ENCODE results near the gene CNTFR.

Gene CNTFR

DNA sequence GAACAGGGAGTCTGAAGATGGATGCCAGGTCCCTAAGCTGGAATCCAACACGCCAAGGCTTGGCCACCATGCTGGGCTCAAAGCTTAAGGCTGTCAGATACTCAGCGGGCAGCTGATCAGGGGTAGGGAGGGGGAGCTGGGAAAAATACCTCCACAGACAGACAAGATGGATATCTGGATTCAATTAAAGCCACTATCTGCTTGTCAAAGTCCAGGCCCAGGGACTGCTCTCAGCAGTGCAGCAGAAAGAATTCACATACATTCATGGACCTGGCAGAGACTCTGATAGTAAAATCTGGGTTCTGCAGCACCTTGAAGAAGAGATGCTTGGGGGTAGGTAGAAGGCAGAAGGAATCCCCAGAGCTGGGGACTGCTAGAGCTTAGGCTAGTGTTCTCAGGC, 25.6 kb upstream of the CNTFR start:
- no peak for DNase-seq

GRCh38 chr9:34612788-34613390, 23.4 kb upstream of the CNTFR start:
- no peak for DNase-seq

DNA sequence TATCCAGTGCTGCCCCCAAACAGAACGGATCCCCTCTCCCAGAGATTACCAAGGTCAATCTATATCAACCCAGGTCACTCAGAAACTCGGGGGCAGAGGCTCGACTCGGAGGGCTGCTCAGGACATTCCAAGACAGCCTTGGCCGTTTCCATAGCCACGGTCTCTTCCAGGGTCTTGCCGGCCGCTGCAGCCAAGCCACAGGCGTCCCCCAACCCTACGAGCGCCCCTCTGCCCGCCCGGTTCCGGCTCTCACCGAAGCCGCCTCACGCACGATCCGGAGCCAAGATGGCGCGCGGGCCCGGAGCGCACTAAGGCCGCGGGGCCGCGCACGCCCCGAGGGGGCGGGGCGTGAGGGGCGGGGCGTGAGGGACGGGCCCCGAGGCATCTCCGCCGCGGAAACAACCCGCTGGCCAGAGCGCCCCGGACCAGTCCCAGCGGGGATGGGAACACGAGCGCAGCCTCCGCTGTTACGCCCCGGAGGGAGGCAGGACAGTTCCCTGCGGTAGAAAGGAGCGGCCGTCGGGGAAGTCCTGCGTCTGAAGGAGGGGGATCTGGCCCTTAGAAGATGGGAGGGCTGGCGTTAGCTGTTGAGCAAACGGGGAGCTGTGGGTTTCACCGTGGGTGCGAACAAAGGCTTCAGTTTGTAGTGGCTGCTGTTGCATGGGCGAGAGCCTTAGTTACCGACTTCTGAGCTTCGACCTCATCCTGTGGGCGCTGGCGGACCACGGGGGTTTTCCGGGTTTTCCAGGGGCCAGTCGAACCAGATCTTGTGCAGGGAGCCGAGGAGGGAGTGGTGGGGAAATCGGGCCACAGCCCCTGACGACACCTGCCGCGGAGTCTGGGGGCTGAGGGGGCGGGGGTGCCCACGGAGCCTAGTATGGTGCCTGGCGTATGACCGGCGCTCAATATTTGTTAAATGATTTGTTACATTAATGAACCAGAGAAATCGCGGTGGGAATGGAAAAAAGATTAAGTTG, 22.6 kb upstream of the CNTFR start, which contains the start of gene RPP25L:
RPP25L (minus strand) TSS at position 287 of the 977 bp plus-strand sequence. CDS start 801 bp downstream, outside the sequence.
- DNase-seq: no peak

DNA sequence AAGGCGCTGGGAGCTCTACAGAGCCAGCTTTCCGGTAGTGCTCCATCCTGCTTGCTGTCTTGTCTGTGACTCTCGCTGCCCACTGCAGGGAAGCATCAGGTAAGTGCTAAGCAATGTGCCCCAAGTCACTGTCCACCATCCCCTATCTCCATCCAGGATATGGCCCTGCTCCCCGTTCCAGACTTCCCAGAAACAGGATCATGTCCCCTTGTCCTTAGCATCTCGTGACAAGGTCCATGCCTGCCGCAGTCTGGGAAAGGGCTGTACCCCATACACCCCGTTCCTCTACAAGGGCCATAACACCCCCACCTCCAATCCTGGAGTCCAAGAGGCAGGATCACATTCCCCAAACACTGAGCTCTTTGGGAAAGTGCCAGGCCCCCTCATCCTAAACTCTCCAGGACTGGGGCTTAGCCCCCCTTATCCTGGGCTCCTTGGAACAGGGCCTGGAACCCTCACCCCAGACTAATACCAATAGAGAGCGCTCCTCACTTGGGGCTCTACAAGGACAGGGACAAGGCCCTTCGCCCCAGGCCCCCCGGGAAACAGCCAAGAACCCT, 21.8 kb upstream of the CNTFR start:
- no peak for DNase-seq

- no peak for DNase-seq
Observed at GRCh38 chr9:34610434-34611206, 21.1 kb upstream of the CNTFR start.

GRCh38 chr9:34607331-34607730, 17.8 kb upstream of the CNTFR start:
- DNase-seq: no peak

GRCh38 chr9:34606905-34607304, 17.4 kb upstream of the CNTFR start:
- no peak for DNase-seq

- no peak for DNase-seq
Observed at GRCh38 chr9:34606190-34606589, 16.7 kb upstream of the CNTFR start.

DNA sequence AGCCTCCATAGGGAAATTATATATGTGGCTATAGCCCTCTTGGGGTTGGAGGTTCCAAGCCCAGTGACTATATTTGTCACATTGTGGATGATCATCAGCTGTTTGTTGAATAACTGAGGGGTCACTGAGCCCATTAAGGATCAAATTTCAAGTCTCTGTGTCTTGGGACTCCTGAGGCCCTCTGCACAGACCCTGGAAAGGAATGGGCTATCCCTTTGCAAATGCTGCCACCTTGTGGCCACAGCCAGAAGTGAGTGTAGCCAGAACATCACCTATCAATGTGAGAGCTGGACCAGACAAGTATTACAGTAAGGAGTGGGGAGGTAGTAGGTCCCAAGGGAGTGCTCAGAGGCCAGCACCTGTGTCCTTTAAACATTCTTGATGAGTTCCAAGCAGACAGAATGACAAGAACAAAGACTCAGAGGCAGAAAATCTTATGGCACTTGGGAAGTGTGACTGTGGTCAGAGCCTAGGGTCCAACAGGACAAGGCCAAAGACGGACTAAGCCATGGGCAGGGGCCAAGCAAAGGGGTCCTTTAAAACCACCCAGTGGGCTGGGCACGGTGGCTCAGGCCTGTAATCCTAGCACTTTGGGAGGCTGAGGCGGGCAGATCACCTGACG, 14.2 kb upstream of the CNTFR start:
- peak; percentile 41 for DNase-seq

DNA sequence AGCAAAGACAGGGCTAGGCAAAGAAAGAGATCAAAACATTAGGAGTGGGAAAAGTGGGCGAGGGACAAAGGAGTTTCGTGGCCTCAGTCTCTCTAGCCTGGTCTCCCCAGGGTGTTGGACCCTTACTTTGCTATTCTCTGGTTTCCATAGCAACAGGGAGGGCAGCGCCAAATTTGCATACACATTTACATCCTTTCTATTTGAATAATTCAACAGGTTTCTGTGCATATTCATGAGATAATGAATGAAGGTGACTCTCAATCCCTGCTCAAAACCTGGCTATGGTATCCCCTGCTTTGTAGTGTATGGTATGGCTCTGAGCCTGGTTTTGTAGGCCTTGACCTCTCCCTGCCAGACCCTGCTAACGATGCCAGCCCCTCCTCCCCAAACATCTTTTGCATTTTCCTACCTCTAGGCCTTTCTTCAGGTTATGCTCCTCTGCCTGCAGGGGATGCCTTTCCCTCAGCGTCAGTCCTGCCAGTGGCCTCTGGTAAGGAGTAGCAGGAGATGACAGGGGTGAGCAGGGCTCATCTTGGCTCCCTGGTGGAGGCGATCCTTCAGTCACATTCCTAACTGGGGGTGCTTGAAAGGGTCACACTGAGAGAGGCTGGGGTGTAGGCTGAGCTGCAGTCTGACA, 12.5 kb upstream of the CNTFR start:
- DNase-seq: no peak

- no peak for DNase-seq
Observed at GRCh38 chr9:34600908-34601307, 11.4 kb upstream of the CNTFR start.

GRCh38 chr9:34599546-34599945, 10.0 kb upstream of the CNTFR start:
- no peak for DNase-seq

- DNase-seq: no peak
Observed at GRCh38 chr9:34594177-34594576, 4.7 kb upstream of the CNTFR start.

GRCh38 chr9:34592895-34593601, 3.5 kb upstream of the CNTFR start:
- no peak for DNase-seq

DNA sequence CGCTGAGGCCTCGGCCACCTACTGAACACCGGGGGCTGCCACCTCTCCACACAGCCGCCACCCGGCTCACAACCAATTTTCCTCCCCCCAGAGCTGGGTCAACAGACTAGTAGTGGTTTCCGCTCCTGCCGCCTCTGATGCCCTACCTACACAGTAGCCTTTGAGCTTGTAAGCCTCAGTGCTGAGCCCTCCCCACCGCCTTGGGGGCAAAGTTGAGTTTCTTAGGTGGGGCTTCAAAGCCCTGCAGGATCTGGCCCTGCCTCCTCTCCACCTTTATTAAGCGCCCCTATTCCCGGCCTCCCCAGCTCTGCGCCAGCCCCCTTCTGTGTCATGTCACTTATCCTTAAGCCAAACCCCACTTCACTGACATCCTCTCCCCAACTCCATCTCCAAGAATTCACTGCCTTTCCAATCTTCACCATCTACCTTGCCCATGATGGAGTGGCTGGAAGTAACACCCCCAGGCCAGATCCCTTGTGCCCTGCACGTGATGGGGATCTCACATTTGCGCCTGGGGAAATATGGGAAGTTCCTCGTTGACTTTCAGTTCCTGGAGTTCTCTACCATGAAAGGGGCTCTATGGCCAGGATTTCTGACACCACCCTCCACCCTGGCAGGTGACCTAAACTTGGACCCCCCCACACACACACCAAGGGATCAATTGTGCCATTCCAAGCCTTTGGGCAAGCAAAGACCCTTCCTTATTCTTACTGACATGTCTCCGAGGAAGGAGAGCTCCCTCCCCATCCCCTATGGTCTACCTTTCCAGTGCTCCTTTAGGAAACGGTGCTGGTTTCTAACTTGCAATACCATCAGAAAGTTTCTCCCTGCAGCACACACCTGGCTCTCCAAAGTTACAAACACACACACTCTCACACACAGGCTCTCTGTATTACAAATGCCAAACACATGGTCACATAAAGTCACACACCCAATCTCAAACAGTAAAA, 2.7 kb upstream of the CNTFR start:
- no peak for DNase-seq

DNA sequence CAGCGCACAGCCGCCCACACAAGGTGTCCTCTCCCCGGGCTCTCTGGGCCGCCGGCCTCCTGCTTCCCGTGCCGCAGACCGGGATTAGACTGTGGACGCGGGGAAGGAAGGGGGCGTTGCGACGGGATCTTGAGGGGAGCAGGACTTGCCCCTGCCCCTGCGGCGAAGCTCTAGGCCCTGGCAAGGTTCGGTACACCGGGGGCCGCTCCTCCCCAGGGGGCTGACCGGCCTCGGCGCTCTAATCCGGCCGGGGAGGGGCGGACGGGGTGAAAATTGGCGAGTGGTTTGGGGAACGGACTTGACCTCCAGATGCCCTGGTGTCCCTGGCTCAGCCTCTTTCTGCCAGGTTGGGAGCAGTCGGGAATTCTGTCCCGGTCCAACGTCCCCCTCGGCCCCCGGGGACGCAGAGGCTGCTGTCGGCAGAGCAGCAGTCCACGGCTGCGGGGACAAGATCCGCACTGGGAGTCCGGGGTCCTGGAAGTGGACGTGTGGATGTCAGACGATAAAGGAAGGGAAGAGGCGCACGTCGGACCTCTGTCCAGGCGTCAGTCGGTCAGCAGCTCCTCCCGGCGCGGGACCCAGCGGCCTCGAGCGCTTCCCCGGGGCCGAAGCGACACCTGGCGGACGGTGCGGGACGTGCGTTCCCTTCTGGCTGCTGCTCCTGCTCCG, 1.9 kb upstream of the CNTFR start:
- no peak for DNase-seq

DNA sequence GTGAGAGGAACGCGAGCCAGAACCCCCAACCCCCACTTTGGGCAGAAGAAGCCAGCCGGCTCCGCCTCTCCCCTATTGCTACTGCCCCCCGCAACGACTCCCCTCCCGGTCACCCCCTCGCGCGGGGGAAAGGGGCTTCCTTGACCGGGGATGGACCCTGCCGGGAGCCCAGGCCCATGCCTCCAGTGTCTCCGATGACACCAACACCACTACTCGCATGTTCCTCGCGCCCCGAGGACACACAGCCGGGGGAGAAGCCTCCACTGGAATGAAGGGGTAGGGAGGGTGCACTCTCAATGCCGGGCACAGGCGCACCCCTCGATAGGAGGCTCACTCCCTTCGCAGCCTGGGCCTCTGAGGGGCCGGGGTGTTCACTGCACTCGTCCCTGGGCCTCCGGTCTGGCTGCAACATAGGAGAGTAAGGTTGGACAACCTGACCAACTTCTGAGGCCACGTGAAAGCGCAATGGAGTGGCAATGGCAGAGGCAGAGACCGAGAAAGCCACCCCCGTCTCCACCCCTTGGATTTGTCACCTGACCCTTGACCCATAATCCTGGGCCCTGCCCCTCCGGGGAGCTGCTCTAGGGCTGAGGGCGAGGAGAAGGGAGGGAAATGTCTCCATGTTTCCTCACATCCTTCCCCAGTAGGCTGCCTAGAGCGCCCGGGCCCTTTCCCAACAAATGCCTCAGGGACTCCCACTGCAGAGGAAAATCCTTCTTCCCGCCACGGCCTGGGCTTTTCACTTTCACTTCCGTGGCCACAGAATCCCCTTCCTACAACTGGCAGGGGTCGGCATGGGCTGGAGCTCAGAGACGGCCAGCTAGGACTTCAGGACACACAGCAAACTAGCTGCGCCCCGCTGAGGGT, 1.1 kb upstream of the CNTFR start:
- DNase-seq: no peak
